T-helper 9 cell (primary cell): ENCODE data around the gene CCR9.
A peak's percentile ranks its signal among the peaks of the same experiment; 100 is the strongest.

Source experiments
- DNase-seq: peaks from one replicate; pipeline ENCODE4 v3.0.0-alpha.2; 2020

Gene CCR9

DNA sequence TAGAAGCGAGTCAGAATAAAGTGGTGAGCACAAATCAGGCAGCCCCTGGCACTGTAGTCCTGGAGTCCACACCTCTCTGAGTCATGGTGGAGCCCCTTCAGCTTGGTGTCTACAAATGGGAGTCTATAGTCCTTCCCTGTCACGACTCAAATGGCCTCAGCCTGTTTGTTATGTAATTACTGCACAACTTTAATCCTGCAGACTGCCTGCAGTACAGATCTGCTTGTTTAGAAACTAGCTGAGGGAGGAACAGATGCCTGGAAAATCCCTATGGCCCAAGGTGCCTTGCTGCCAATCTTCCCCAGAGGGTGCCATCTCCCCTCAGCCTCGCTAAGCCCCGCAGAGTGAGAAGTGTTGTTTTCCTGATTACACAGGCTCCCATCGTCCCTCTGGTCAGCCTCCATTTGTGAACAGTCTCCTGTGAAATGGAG is 53.0 kb downstream of the CCR9 start:
- DNase-seq: no peak

DNA sequence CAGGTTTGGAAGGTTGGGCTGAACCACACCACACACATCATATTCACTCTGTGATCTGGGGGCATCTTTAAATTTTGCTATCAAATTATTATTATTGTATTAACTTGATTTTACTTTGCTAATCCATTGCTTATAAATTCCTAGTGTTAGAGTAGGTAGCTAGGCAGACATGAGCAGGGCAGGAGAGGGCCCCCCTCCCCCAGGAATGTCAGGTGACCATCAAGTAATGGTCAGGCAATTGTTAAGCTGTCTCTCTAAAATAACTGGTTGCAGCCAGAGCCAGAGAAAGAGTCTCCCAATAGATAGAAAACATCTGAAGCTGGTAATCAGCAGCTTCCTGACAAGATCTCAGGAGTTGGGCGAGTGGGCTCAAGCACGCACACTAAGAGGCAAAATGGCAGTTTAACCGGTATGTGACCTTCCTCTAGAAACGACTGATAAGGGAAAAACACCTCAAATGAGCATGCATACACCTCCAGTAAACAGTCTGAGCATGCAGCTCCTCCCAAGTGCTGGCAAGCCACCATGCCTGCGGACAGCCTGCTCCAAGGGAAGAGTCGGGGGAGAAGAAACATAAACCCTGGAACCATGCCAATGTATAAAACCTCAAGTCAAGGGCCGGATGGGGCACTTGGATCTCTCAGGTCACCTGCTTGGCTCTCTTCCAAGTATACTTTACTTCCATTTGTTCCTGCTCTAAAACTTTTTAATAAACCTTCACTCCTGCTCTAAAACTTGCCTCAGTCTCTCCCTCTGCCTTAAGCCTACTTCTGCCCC is 53.8 kb downstream of the CCR9 start:
- DNase-seq: no peak

DNA sequence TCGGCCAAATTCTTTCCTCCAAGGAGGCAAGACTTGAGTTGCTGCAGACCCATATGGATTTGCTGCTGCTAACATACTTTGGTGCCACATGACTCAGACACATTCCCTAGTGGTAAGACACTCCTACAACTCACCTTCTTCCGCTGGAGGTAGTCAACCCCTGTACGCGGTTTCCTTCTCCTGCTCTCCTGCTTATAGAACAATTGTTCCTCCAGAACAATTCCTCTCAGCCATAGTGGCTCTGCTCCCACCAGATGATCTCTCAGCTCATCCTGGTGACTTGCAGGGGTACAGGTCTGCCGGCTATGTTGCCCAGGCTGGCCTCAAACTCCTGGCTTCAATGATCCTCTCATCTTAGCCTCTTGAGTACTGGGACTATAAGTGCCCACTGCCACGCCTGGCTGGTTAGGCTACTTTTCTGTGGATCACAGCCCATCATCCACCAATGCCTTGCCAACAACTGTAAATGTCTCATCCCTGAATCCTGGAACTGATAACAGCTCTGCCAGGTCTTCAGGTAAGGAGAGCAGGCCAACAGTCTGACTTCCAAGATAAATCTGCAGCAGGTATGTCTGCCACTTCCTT is 54.5 kb downstream of the CCR9 start:
- DNase-seq: no peak

DNA sequence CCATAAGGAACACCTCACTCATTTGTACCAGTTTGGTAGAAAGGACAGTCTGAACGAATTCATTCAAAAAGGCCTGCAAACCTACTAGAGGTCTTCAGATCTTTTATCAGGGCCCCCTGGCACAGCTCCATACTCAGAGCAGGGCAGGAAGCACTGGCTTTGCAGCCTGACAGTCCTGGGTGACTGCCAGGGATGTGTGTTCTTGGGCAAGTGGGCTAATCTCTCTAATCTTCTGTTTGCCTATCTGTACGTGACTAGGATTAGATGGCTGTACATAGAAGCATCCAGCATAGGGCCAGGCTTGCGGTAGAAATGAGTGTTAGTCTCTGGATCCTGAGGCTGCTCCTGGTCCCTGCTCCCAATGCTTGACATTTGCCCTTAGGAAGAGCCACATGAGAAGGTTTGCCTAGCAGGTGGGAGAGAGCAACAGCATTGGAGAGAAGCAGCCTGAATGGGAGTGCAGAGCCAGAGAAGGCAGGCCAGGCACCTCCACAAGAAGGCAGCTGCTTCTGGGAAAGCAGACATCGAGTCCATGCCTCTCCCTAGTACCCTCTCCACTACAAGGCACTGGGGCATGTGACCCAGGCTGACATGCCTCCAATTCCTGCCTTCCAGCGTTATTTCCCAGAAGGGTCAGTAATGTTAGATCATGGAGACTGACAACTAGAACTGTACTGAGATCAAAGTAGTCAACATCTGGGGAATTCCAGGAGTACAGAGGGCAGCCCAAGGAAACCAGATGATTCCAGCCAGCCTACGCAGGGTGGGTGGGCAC is 55.9 kb downstream of the CCR9 start:
- DNase-seq: no peak

DNA sequence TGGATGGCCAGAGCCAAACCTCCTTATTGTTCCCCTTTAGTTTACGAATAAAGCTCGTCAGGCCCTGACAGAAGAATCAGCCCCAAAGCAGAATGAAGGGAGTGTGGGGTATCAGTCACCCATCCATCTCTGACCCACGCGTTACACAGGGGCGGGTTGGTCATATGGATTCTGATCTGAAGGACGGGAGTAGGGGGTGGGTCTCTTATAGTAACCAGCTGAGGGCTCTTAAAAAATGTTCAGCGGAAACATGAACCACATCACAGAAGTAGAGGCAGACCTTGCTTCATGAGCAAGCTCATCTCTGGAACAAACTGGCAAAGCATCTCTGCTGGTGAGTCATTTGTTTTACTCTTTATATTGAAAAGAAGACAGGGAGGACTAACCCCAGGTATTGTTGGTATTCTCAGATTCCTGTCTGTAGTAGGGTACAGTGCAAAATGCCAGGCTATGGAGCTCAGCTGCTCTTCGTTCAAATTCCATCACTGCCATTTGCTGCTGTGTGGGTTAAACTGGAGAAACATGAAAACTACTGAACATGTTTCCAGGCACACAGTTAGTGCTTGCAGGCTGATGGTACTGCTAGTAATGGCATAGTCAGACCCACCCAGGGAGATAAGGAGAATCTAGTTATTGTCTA is 57.0 kb downstream of the CCR9 start, which contains the start of gene CXCR6:
Gene CXCR6 (plus strand): TSS at position 258 of the 640 bp plus-strand sequence. CDS start 3,018 bp downstream, outside the sequence.
- no peak for DNase-seq

DNA sequence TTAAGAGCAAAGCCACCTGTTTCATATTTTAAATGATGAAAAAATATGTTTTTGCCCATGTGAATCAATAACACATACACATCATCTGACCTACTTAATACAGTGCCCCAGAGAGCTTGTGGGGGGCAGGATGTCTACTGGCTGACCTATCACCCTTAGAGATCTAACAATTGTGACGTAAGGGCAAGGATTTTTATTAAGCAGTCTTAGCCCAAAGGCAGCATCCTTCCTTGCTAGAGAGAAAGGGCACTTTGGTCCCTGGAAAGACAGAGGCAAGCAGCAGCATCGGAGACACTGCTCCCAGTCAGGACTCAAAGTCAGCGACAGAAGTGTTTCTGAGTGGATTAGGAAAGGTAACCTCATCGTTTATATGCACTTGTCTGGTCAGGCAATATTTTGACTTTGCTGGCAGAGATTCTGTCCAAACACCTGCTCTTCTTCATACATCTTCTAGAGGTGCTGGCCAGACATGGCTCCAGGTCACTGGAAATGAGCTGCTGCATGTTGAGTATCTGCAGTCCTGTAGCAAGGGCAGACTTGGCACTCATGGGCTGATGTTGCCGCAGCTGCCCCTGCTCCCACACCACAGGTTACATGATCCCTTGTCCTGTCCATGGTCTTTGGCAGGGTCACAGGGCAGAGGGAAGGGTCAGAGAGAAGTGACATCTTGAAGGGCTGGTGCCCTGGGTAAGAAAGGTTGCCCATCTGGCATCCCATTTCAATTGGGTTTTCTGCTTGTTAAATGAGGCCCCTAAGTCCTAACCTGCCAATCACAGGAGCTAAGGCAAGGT is 58.7 kb downstream of the CCR9 start:
- DNase-seq: no peak

DNA sequence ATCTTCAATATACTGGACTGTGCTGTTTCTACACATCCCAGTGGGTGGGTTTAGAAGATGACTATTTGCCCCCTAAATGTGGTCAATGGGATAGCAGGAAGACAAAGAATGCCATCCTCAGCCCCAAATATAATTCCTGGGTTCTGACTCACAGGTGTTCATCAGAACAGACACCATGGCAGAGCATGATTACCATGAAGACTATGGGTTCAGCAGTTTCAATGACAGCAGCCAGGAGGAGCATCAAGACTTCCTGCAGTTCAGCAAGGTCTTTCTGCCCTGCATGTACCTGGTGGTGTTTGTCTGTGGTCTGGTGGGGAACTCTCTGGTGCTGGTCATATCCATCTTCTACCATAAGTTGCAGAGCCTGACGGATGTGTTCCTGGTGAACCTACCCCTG is 60.0 kb downstream of the CCR9 start:
- no peak for DNase-seq

DNA sequence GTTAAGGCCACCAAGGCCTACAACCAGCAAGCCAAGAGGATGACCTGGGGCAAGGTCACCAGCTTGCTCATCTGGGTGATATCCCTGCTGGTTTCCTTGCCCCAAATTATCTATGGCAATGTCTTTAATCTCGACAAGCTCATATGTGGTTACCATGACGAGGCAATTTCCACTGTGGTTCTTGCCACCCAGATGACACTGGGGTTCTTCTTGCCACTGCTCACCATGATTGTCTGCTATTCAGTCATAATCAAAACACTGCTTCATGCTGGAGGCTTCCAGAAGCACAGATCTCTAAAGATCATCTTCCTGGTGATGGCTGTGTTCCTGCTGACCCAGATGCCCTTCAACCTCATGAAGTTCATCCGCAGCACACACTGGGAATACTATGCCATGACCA is 60.5 kb downstream of the CCR9 start:
- no peak for DNase-seq

DNA sequence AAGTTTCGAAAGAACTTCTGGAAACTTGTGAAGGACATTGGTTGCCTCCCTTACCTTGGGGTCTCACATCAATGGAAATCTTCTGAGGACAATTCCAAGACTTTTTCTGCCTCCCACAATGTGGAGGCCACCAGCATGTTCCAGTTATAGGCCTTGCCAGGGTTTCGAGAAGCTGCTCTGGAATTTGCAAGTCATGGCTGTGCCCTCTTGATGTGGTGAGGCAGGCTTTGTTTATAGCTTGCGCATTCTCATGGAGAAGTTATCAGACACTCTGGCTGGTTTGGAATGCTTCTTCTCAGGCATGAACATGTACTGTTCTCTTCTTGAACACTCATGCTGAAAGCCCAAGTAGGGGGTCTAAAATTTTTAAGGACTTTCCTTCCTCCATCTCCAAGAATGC is 61.0 kb downstream of the CCR9 start:
- DNase-seq: no peak

DNA sequence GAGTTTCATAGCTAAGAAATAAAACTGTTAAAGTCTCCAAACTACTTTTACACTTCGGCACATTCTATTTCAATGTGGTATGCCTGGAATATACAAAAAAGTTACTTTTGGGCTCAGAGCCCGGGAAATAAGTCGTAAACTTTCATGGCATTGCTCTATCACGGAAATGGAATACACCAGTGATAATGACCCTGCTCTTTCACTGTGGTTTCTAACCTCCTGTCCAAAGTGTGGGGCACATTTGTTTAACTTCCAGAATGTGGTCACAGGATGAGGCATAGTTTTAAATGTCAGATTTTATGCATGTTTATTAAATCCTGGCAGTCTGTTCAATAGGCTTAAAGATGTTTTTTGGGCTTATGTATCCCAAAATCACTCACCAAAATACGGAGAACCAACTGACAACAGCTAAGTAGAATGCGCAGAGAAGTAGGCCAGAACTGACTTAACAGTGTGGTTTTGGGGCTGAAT is 62.0 kb downstream of the CCR9 start:
- DNase-seq: no peak

DNA sequence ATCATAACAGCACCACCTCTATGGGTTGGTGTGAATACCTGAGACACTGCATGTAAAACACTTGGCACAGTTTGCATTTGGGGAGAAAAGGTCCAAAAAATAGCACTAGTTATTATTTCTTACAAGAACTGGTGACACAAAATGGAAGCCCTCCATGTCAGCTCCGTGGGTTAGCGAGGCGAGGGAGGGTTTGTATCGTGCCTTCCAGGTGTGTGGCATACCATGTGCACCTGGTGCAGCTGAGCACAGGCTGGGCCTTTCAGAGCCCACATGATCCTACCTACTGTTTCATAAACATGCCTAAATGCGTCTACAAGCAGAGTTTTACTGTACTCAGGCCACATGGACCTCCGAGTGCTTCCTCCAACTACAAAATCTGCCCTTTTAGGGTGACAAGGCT is 62.5 kb downstream of the CCR9 start:
- DNase-seq: no peak

DNA sequence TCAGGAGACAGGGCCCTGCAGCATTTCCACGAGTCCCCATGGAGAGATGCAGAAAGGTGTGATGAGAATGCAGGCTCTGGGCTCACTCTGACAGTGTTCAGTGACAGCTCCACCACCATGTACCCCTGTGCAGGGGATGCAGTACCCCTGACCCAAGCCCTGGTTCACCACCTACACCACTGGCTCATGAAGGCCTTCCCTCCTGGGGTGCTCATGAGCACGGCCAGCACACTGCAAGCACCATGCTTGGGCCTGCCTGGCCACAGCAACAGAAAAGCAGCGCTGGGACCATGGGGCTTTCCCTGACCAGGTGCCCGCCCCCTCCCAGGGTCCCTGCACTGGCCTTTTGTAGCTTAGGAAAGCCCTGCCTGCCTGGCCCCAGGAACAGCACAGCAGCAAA is 63.1 kb downstream of the CCR9 start:
- no peak for DNase-seq

DNA sequence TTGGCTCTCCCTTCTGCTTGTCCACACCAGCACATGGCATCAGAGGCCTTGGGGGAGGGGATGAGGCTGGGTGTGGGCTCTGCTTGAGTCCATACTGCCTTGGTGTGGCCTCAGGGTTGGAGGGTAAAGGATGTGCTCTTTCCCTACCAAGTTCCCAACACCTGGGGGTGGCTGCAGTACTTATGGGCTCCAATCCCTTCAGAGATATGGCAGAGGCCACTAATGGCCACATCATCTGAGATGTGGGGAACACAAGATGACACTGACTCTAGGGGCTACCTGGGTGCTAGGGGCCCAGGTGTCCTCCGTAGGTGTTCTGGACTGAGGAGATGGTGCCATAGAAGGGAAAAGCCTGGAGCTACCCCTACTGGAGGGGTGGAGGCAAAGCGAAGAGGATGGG is 63.8 kb downstream of the CCR9 start:
- no peak for DNase-seq

DNA sequence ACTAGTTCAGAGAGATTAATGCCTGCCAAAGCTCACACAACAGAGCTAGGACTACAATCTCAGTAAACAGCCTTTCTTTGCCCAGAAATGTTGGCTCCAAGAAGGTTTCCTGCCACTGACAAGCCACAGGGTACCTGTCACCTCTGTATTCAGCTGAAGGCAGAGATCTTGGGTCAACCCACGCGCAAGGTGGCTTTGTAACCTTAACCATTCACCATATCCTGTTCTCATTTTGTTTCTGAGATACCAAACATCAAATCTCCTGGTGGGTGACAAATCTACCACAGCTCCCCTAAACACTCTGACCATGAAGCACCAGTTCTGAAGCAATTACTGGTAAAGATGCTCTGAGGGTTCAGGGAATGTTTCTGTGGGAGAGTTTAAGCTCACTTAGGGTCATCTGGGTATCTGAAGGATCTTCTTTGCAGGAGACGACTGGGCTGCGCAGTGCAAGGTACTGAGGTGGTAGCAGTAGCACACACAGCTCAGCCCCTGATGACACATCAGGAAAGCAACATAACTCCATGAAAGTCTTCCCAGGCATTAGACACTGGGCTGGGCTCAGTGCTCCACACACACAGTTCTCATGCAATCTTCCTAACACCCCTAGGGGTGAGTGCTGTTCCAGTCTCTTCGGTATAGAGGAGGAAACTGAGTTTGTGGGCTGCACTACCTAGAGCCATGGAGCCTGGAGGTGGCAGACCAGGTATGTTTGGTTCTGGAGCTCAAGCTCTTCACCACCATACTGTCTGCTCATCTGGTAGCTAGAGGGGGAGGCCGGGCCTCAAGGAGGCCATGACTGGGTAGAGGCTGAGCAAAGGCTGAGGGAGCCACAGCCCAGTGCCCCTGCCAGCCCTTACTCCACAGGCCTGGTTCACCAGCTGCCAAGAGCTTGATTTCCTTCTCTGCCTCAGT is 64.6 kb downstream of the CCR9 start:
- peak; percentile 23 for DNase-seq

DNA sequence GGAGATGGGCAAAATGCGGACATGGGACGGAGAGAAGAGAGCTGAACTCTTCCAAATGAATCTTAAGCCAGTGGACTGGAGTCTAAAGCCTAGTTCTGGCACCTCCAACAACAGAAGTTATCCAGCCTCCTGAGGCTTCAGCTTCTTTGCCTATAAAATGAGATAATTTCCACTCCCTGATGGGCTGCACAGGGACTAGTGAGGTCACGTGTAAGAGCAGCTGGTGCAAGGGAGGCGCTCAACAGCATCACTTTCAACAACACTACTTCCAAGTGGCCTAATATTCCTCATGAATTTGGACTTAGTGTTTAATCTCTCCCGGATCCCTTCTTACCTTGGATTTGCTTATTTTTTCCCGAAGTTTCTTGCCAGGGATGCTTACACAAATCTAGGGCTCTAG is 65.6 kb downstream of the CCR9 start:
- DNase-seq: no peak

DNA sequence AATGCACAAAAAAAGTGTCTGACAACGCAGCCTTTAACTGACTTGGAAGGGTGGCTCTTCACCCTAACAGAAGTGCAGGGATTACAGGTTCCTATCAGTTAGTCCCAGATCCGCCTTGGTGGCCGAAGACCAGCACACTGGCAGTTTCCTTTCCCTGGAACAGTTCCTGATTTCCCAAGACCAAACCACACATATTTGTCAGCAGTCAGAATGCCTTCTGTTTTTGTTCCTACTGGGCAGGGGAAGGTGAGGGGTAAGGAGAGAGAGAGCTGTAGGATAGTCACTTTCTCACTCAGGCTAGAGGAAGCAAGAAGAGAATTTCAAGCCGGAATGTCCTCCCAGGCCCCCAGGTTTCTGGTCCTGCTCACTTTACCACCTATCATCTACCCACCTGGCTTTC is 66.1 kb downstream of the CCR9 start:
- DNase-seq: no peak
